HG02970 (cell line): ENCODE measurements around the gene TP53INP2.
"Not testable (repeated sequence)": the region's sequence is repeated elsewhere in the genome, so short reads cannot be mapped to it uniquely, and the experiment has no call there.

Experiments
- ATAC-seq: cut with Tn5 transposase; IDR thresholded peaks from one replicate; pipeline ENCODE4 v1.9.1; 2021; ENCODE audit warnings: mild to moderate bottlenecking, moderate library complexity, moderate number of reproducible peaks; ENCODE audit not compliant: unreplicated experiment, low FRiP score

The TP53INP2 gene

GRCh38 chr20:34705397-34706301 lies 1.5 kb downstream of the TP53INP2 start:
- ATAC-seq, result no peak

- no peak for ATAC-seq
Observed at GRCh38 chr20:34706302-34706875, 2.2 kb downstream of the TP53INP2 start.

DNA sequence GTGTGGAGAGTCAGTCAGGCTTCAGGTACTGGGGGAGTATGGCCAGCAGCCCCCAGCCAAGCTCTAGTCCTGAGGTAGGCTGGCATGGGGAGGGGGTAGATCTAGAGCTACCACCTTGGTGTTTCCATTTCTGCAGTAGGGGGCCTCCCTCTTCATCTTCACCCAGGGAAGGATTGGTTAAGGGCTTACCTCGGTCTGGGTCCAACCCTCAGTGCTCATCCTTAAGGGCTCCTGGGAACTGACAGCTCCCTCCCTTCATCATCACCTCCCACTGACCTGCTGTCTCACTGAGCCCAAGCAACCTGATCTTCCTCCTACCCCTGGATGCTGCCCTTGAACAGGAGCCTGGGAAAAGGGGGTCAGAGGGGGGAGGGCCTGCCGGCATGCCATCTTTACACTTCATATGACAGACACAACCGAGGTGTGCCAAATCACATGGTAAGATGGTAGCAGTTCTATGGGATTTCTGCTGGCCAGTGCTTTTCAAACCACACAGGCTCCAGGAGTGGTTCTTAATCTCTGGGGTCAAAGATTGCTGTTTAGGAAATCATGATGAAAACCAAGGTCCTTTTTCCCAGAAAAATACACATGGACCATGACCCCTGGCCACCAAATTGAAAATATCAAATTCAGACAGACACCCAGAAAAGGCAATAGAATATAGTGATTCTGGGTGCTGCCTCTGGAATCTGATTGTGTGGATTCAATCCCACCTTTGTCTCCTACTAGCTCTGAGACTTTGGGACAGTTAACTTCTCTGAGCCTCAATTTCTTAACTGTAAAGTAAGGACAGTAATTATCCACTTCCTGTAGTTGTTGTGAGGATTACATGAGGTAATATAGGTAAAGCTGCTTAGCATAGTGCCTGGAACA lies 3.0 kb downstream of the TP53INP2 start:
- no peak for ATAC-seq

DNA sequence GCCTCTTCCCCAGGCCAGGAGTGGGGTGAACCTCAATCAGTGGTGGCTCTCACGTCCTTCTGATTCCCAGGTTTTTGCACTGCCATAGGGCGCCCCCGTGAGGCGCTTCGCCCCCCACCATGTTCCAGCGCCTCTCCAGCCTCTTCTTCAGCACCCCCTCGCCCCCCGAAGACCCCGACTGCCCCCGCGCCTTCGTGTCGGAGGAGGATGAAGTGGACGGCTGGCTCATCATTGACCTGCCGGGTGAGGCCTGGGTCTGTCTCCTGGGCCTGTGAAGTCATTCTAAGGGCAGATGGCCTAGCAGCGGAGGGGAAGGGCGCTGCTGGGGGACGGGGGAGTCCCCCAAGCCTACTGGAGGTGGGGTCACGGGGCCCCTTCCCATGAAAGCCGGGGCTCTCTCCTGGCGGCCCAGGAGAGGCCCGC lies 4.5 kb downstream of the TP53INP2 start:
- ATAC-seq, result peak; percentile 4

GRCh38 chr20:34709044-34709830 lies 5.1 kb downstream of the TP53INP2 start:
- peak; percentile 40 for ATAC-seq

DNA sequence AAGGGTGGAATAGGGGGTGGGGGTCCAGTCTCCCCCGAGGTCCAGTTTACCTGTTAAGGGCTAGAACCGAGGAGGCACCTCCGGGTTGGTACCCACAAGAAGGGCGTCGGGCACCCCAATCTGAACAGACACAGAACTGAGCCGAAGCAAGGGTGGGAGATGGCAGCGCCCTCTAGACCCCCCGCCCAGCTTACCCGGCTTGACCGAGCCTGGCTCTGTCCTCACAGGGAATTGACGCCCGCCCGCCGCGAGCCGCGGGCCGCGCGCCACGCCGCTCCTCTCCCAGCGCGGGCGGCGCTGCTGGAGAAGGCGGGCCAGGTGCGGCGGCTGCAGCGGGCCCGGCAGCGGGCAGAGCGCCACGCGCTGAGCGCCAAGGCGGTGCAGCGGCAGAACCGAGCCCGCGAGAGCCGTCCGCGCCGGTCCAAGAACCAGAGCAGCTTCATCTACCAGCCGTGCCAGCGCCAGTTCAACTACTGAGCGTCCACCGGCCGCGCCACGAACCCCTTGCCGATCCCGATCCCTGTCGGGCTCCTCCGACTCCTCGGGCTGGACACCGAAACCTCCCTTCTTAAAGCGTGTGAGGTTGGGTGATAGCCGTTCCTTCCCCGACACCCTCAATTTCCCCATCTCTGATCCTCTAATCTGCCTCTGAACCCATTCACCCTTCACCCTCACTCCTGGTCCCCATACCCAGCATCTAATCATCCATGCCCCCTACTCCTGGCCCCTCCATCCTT lies 5.9 kb downstream of the TP53INP2 start:
- peak; percentile 33 for ATAC-seq

DNA sequence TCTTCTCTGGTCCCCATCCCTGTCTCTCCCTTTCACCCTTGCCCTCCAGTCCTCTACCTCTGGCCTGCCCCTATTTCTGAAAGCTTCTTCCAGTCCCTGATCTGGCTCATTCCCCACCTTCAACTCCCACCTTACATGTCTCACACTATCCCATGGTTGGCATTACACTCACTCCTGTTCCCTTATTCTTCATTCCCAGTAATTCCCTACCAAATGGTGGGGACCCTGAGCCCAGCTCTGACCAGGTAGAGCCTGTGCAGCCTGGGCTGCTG lies 6.4 kb downstream of the TP53INP2 start:
- no peak for ATAC-seq

DNA sequence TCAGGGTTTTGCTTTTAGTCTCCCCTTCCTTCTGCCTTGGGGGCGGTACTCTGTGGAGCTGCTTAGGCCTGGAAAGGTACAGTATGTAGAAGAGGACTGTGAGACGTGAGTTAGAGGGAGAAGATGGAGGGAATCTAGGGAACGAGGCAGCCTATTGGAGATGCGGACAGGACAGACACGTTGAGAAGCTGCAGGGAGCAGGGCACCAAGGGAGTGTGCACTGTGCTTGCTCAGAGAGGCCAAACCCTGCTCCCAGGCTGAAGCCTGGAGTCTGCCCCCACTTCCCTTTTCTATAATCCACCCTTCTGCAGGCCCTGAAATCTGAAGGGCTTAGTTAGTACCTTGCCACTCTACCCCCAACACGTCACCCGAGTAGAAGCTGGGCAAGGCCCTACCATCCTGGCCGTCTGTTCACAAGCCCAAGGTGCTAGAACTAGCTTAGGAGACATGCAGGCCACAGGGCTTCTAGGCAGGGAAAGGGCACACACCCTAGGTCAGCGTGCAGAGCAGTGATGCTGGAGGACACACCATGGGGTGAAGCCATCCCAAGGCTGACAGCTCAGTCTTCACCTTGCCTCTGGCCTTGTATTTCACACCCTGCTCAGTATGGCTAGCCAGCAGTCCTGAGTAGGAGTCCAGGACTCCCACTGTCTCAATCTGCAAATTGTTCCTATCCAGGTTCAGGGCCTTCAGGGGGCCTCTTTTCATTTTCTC lies 6.9 kb downstream of the TP53INP2 start:
- ATAC-seq, result no peak

DNA sequence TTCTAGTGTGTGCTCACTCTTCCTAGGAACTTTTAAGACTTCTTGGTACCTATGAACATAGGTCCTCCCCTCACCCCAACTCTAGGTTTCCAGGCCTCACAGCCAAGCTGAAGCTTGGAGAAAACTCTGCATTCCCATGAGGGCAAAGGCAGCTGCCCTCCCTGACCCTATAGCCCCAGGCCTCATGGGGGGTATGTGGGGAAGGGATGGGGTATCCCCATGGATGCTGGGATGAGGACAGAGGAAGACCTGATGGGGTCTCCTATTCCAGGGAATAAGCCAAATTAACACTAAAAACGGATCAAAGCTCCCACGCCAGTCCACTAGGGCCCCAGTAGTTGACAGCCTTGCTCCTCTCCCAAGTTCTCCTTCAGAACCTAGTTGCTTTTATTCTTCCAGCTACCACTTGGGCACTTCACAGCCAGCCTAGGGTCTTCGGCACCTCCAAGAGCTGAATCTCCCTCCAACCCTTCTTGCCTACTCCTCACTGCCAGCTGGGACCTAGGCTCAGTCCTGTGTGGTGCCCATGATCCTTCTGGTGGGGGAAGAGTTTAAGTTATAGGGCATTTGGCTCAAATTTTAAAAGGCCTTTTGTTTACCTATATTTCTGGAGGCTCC lies 7.8 kb downstream of the TP53INP2 start:
- ATAC-seq, result no peak

- no peak for ATAC-seq
Observed at GRCh38 chr20:34712525-34713192, 8.5 kb downstream of the TP53INP2 start.

GRCh38 chr20:34713194-34713943 lies 9.2 kb downstream of the TP53INP2 start:
- ATAC-seq, result no peak

GRCh38 chr20:34713944-34714515 lies 9.9 kb downstream of the TP53INP2 start:
- ATAC-seq, result not testable (repeated sequence)

- no peak for ATAC-seq
Observed at GRCh38 chr20:34715384-34715783, 11.2 kb downstream of the TP53INP2 start.

GRCh38 chr20:34716921-34717229 lies 12.7 kb downstream of the TP53INP2 start:
- ATAC-seq, result no peak

GRCh38 chr20:34717230-34718095 lies 13.3 kb downstream of the TP53INP2 start:
- ATAC-seq, result no peak

GRCh38 chr20:34719242-34720017 lies 15.3 kb downstream of the TP53INP2 start:
- ATAC-seq, result peak; percentile 86
